ENCODE results near the gene HS3ST3B1.

HS3ST3B1 gene

GRCh38 chr17:14310605-14311004 lies 9.7 kb downstream of the HS3ST3B1 start:
- no peaks in the 10 kb centered on the region for H3K27me3 ChIP-seq (ENCODE audit: insufficient read depth, low read length)
- peaks cover 38% of the 10 kb centered on the region for H3K4me1 ChIP-seq (ENCODE audit: control insufficient read depth, insufficient read depth, low read length, unreplicated experiment)
- H3K79me2 ChIP-seq (ENCODE audit: control insufficient read depth, insufficient read depth, low read length, unreplicated experiment) = peaks cover 39% of the 10 kb centered on the region
- H3K27ac ChIP-seq (ENCODE audit: low read depth, low read length) = no peak overlapping the region
- H2AFZ ChIP-seq (ENCODE audit: low read length, unreplicated experiment) = no peak overlapping the region
- 0 out of 2 replicates have a peak overlapping the region, but pooled peaks have one; percentile 78 for H3K4me3 ChIP-seq (ENCODE audit: low read depth, low read length)
- peaks cover 7% of the 10 kb centered on the region; the same call in 1 of the 2 replicates for H3K36me3 ChIP-seq (ENCODE audit: insufficient read depth, low read length)

GRCh38 chr17:14311186-14311705 lies 10.4 kb downstream of the HS3ST3B1 start:
- H3K36me3 ChIP-seq (ENCODE audit: insufficient read depth, low read length) = peaks cover 10% of the 10 kb centered on the region; the same call in 1 of the 2 replicates
- no peaks in the 10 kb centered on the region for H3K27me3 ChIP-seq (ENCODE audit: insufficient read depth, low read length)
- H2AFZ ChIP-seq (ENCODE audit: low read length, unreplicated experiment) = no peak overlapping the region
- no peak overlapping the region for H3K27ac ChIP-seq (ENCODE audit: low read depth, low read length)
- no peak overlapping the region for H3K4me3 ChIP-seq (ENCODE audit: low read depth, low read length)
- peaks cover 37% of the 10 kb centered on the region for H3K79me2 ChIP-seq (ENCODE audit: control insufficient read depth, insufficient read depth, low read length, unreplicated experiment)
- H3K4me1 ChIP-seq (ENCODE audit: control insufficient read depth, insufficient read depth, low read length, unreplicated experiment) = peaks cover 31% of the 10 kb centered on the region

DNA sequence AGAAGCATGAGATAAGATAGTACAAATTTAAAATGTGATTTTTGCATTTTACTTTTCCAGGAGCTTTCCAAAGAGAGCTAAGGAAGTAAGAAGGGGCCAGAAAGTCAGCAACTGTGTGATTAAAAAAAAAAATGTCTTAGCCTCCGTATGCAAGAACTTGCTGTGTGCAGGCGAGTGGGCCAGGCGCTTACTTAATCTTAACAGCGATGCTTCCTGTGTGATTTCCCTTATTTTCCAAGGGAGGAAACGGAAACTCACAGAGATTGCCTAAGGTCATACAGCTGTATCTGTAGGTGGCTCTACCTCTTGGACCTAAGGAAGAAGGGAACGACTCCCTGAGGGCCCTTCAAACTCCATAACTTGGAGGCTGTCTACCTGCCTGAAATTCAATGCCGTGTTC lies 11.1 kb downstream of the HS3ST3B1 start:
- Histone ChIP-seq H3K4me1 (ENCODE audit: control insufficient read depth, insufficient read depth, low read length, unreplicated experiment) (peaks cover 24% of the 10 kb centered on the region), H3K36me3 (ENCODE audit: insufficient read depth, low read length) (peaks cover 11% of the 10 kb centered on the region; the same call in 1 of the 2 replicates), H2AFZ (ENCODE audit: low read length, unreplicated experiment) (no peak overlapping the region), H3K27ac (ENCODE audit: low read depth, low read length) (no peak overlapping the region), H3K79me2 (ENCODE audit: control insufficient read depth, insufficient read depth, low read length, unreplicated experiment) (peaks cover 30% of the 10 kb centered on the region), H3K4me3 (ENCODE audit: low read depth, low read length) (no peak overlapping the region), H3K27me3 (ENCODE audit: insufficient read depth, low read length) (no peaks in the 10 kb centered on the region)

DNA sequence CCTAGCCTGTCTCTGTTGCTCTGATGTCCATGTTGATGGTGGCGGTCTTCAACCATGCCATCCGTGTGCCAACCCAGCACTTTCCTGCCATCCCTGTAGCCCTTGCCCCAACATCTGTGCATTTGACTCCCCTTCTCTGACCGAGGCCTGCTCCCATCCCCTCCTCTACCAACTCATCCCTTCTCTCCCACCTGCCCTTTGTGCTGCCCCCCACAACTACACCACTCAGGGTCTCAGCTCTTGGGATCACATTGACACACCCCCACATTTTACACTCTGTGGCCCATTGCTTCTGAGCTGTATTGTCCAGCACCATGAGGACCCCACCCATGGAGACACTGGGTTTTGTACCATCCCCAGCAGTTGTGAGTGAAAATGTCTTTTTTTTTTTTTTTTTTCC lies 11.6 kb downstream of the HS3ST3B1 start:
- no peak overlapping the region for H3K4me3 ChIP-seq (ENCODE audit: low read depth, low read length)
- no peaks in the 10 kb centered on the region for H3K27me3 ChIP-seq (ENCODE audit: insufficient read depth, low read length)
- H3K27ac ChIP-seq (ENCODE audit: low read depth, low read length) = no peak overlapping the region
- peaks cover 30% of the 10 kb centered on the region for H3K79me2 ChIP-seq (ENCODE audit: control insufficient read depth, insufficient read depth, low read length, unreplicated experiment)
- peaks cover 21% of the 10 kb centered on the region for H3K4me1 ChIP-seq (ENCODE audit: control insufficient read depth, insufficient read depth, low read length, unreplicated experiment)
- peaks cover 11% of the 10 kb centered on the region; the same call in 1 of the 2 replicates for H3K36me3 ChIP-seq (ENCODE audit: insufficient read depth, low read length)
- no peak overlapping the region for H2AFZ ChIP-seq (ENCODE audit: low read length, unreplicated experiment)

GRCh38 chr17:14316126-14316832 lies 15.4 kb downstream of the HS3ST3B1 start:
- Histone ChIP-seq H3K4me3 (ENCODE audit: low read depth, low read length) (no peak overlapping the region), H2AFZ (ENCODE audit: low read length, unreplicated experiment) (no peak overlapping the region), H3K79me2 (ENCODE audit: control insufficient read depth, insufficient read depth, low read length, unreplicated experiment) (peaks cover 46% of the 10 kb centered on the region), H3K27me3 (ENCODE audit: insufficient read depth, low read length) (no peaks in the 10 kb centered on the region), H3K4me1 (ENCODE audit: control insufficient read depth, insufficient read depth, low read length, unreplicated experiment) (peaks cover 2% of the 10 kb centered on the region), H3K27ac (ENCODE audit: low read depth, low read length) (no peak overlapping the region), H3K36me3 (ENCODE audit: insufficient read depth, low read length) (peaks cover 13% of the 10 kb centered on the region; the same call in 1 of the 2 replicates)

- Histone ChIP-seq H3K79me2 (ENCODE audit: control insufficient read depth, insufficient read depth, low read length, unreplicated experiment) (peaks cover 42% of the 10 kb centered on the region), H2AFZ (ENCODE audit: low read length, unreplicated experiment) (no peak overlapping the region), H3K4me3 (ENCODE audit: low read depth, low read length) (no peak overlapping the region), H3K27ac (ENCODE audit: low read depth, low read length) (no peak overlapping the region), H3K27me3 (ENCODE audit: insufficient read depth, low read length) (no peaks in the 10 kb centered on the region), H3K36me3 (ENCODE audit: insufficient read depth, low read length) (peaks cover 13% of the 10 kb centered on the region; the same call in 1 of the 2 replicates), H3K4me1 (ENCODE audit: control insufficient read depth, insufficient read depth, low read length, unreplicated experiment) (peaks cover 9% of the 10 kb centered on the region)
Observed at GRCh38 chr17:14317383-14317782, 16.5 kb downstream of the HS3ST3B1 start.

GRCh38 chr17:14318109-14318917 lies 17.4 kb downstream of the HS3ST3B1 start:
- Histone ChIP-seq H3K27me3 (ENCODE audit: insufficient read depth, low read length) (no peaks in the 10 kb centered on the region), H3K36me3 (ENCODE audit: insufficient read depth, low read length) (peaks cover 12% of the 10 kb centered on the region; the same call in 1 of the 2 replicates), H3K4me3 (ENCODE audit: low read depth, low read length) (no peak overlapping the region), H3K27ac (ENCODE audit: low read depth, low read length) (no peak overlapping the region), H3K4me1 (ENCODE audit: control insufficient read depth, insufficient read depth, low read length, unreplicated experiment) (peaks cover 9% of the 10 kb centered on the region), H3K79me2 (ENCODE audit: control insufficient read depth, insufficient read depth, low read length, unreplicated experiment) (peaks cover 48% of the 10 kb centered on the region), H2AFZ (ENCODE audit: low read length, unreplicated experiment) (no peak overlapping the region)

GRCh38 chr17:14318918-14319205 lies 18.0 kb downstream of the HS3ST3B1 start:
- H3K79me2 ChIP-seq (ENCODE audit: control insufficient read depth, insufficient read depth, low read length, unreplicated experiment) = peaks cover 52% of the 10 kb centered on the region
- H3K27ac ChIP-seq (ENCODE audit: low read depth, low read length) = no peak overlapping the region
- no peak overlapping the region for H3K4me3 ChIP-seq (ENCODE audit: low read depth, low read length)
- no peak overlapping the region for H2AFZ ChIP-seq (ENCODE audit: low read length, unreplicated experiment)
- no peaks in the 10 kb centered on the region for H3K27me3 ChIP-seq (ENCODE audit: insufficient read depth, low read length)
- H3K4me1 ChIP-seq (ENCODE audit: control insufficient read depth, insufficient read depth, low read length, unreplicated experiment) = peaks cover 9% of the 10 kb centered on the region
- peaks cover 10% of the 10 kb centered on the region; the same call in 1 of the 2 replicates for H3K36me3 ChIP-seq (ENCODE audit: insufficient read depth, low read length)

DNA sequence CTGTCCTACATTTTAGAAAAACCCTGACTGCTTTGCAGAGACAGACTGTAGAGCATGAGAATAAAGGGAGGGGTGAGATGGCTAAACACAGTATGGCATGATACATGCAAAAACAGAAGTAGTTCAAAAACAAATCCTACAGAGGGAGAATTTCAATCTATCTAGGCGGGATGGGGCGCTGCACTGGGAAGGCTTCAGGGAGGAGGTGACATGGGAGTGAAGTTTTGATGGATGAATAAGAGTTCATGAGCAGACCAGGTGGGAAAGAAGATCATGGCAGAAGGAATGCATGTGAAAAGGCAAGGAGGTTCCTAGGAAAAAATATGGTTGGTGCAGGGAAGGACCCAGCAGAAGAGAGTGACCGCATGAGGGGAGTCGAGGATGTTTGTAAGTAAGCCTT lies 19.2 kb downstream of the HS3ST3B1 start:
- Histone ChIP-seq H3K36me3 (ENCODE audit: insufficient read depth, low read length) (peaks cover 6% of the 10 kb centered on the region; the same call in 1 of the 2 replicates), H2AFZ (ENCODE audit: low read length, unreplicated experiment) (no peak overlapping the region), H3K79me2 (ENCODE audit: control insufficient read depth, insufficient read depth, low read length, unreplicated experiment) (peaks cover 52% of the 10 kb centered on the region), H3K27me3 (ENCODE audit: insufficient read depth, low read length) (no peaks in the 10 kb centered on the region), H3K4me3 (ENCODE audit: low read depth, low read length) (no peak overlapping the region), H3K27ac (ENCODE audit: low read depth, low read length) (no peak overlapping the region), H3K4me1 (ENCODE audit: control insufficient read depth, insufficient read depth, low read length, unreplicated experiment) (peaks cover 9% of the 10 kb centered on the region)

DNA sequence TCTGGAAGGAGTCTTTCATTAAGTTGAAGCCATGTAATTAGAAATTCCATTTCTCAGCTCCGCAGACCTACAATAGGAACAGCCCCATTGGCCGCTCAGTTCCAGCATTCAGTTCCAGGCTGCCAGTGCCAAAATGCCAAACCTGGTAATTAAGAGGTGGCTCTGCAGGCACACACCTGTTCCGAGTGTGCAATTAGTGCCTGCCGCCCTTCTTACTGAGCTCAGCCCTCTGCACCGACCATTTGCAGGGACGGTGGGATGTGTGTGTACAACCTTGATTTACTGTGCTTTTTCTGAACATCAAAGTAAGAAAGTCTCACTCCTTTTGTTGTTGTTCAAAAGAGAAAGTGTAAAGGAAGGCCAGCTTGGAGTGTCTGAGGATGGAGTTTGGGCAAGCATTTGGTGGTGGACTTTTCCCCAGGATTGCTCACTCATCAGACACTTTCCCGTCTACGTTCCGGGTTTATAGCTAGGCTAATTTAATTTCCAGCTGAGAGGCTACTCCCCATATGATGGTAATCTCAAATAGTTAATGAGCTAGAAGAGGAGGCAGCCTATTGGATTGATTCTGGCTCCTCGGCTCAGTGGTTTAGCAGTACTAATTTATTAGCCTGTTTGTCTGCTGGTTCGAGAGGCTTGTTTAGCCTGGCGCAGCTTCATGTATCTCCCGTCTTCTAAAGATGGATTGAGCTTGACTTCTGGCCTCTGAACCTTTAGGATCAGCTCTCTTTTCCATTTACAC lies 20.0 kb downstream of the HS3ST3B1 start:
- H3K4me1 ChIP-seq (ENCODE audit: control insufficient read depth, insufficient read depth, low read length, unreplicated experiment) = peaks cover 9% of the 10 kb centered on the region
- peaks cover 51% of the 10 kb centered on the region for H3K79me2 ChIP-seq (ENCODE audit: control insufficient read depth, insufficient read depth, low read length, unreplicated experiment)
- H3K27me3 ChIP-seq (ENCODE audit: insufficient read depth, low read length) = no peaks in the 10 kb centered on the region
- peaks cover 6% of the 10 kb centered on the region; the same call in 1 of the 2 replicates for H3K36me3 ChIP-seq (ENCODE audit: insufficient read depth, low read length)
- no peak overlapping the region for H3K4me3 ChIP-seq (ENCODE audit: low read depth, low read length)
- no peak overlapping the region for H3K27ac ChIP-seq (ENCODE audit: low read depth, low read length)
- no peak overlapping the region for H2AFZ ChIP-seq (ENCODE audit: low read length, unreplicated experiment)

Measured in ACC112 (cell line).